ENCODE measurements around the gene MRPS25. TPM values are rescaled to one million over a fixed set of nuclear protein-coding genes. Genes with fewer than 3 reads are reported as not detected.

Gene MRPS25
- total and polyA plus RNA-seq, 2 donors (not counting 3 experiments of a cell fraction or from before 2014, with no cell fraction given) = 32.5 to 68.7 TPM

GRCh38 chr3:15081960-15082664 is 17.0 kb upstream of the MRPS25 start:
- Histone ChIP-seq H3K4me1 (ENCODE audit: control insufficient read depth, extremely low read depth, insufficient read depth, low read length) (no peaks in the 10 kb centered on the region), H3K27ac (ENCODE audit: insufficient read depth, low read depth, low read length) (no peak overlapping the region), H3K4me3 (replicated peaks in 1 of 3; ENCODE audit: insufficient read depth in 1 of 3, low read depth in 1 of 3, low read length in 3 of 3) (no peak overlapping the region), H4K20me1 (replicated peaks; ENCODE audit: control insufficient read depth, extremely low read depth, insufficient read depth, low read length) (no peaks in the 10 kb centered on the region), H3K9me1 (replicated peaks; ENCODE audit: control insufficient read depth, extremely low read depth, insufficient read depth, low read length) (no peaks in the 10 kb centered on the region), H2AFZ (ENCODE audit: low read depth, low read length) (no peak overlapping the region), H3K27me3 (ENCODE audit: control insufficient read depth in 2 of 2, insufficient read depth in 2 of 2, low read length in 2 of 2) (no peaks in the 10 kb centered on the region), H3K9ac (replicated peaks; ENCODE audit: extremely low read depth, insufficient read depth, low read length) (no peak overlapping the region), H3K9me3 (replicated peaks; ENCODE audit: control insufficient read depth, insufficient read depth, low read length) (no peaks in the 10 kb centered on the region), H3K4me2 (ENCODE audit: insufficient read depth, low read length) (no peak overlapping the region), H3K36me3 (ENCODE audit: control insufficient read depth in 2 of 2, extremely low read depth in 1 of 2, insufficient read depth in 2 of 2, low read length in 2 of 2) (peaks cover 21 to 42% of the 10 kb centered on the region in 2 experiments), H3K79me2 (ENCODE audit: control insufficient read depth, insufficient read depth, low read length) (no peaks in the 10 kb centered on the region)
- intact Hi-C loops (cut with micrococcal nuclease) = no loop called here
- FAIRE-seq (no peak), DNase-seq (ENCODE audit: low read depth, low spot score) (no peak)
- ChIA-PET POLR2A (no interaction called here), CTCF (interaction anchor here (1.2 kb wide), 1 partner anchor 8 kb away, joined by 3 read pairs; no protein-coding TSS in a partner anchor)
- dilution Hi-C loops (cut with MboI; ENCODE audit: extremely low pct_ligation_motif_present, low sequenced_read_pairs) = no loop called here
- no TSS peak for BruUV-seq (replicated peaks)
- TF ChIP-seq FOS (IDR thresholded peaks at IDR 0.05; ENCODE audit: borderline replicate concordance, insufficient read depth, low read length) (no peak), MAX (IDR thresholded peaks at IDR 0.05; ENCODE audit: insufficient read depth, insufficient read length) (no peak)
- TF ChIP-seq, protein P1, sequence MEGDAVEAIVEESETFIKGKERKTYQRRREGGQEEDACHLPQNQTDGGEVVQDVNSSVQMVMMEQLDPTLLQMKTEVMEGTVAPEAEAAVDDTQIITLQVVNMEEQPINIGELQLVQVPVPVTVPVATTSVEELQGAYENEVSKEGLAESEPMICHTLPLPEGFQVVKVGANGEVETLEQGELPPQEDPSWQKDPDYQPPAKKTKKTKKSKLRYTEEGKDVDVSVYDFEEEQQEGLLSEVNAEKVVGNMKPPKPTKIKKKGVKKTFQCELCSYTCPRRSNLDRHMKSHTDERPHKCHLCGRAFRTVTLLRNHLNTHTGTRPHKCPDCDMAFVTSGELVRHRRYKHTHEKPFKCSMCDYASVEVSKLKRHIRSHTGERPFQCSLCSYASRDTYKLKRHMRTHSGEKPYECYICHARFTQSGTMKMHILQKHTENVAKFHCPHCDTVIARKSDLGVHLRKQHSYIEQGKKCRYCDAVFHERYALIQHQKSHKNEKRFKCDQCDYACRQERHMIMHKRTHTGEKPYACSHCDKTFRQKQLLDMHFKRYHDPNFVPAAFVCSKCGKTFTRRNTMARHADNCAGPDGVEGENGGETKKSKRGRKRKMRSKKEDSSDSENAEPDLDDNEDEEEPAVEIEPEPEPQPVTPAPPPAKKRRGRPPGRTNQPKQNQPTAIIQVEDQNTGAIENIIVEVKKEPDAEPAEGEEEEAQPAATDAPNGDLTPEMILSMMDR (IDR thresholded peaks at IDR 0.05; ENCODE audit: extremely low read depth in 1 of 2, insufficient read depth in 1 of 2, low read depth in 1 of 2, low read length in 2 of 2) = no peak

DNA sequence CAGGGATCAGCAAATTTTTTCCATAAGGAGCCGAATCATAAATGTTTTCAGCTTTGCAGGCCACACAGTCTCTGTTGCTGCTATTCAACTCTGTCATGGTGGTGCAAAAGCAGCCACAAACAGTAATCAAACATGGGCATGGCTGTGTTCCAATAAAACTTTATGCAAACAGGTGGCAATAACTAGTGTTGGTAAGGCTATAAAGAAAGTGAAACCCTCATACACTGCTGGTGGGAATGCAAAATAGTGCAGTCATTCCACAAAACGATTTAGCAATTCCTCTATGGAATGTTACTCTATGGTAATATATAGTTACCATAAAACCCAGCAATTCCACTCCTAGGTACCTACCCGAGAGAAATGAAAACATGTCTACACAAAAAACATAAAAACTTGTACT is 14.0 kb upstream of the MRPS25 start:
- no peaks in the 10 kb centered on the region for H3K27me3 ChIP-seq (ENCODE audit: control insufficient read depth in 2 of 2, insufficient read depth in 2 of 2, low read length in 2 of 2)
- no peak overlapping the region for H3K4me3 ChIP-seq (replicated peaks in 1 of 3; ENCODE audit: insufficient read depth in 1 of 3, low read depth in 1 of 3, low read length in 3 of 3)
- no peaks in the 10 kb centered on the region for H3K9me3 ChIP-seq (replicated peaks; ENCODE audit: control insufficient read depth, insufficient read depth, low read length)
- no peaks in the 10 kb centered on the region for H3K9me1 ChIP-seq (replicated peaks; ENCODE audit: control insufficient read depth, extremely low read depth, insufficient read depth, low read length)
- H2AFZ ChIP-seq (ENCODE audit: low read depth, low read length) = no peak overlapping the region
- H3K9ac ChIP-seq (replicated peaks; ENCODE audit: extremely low read depth, insufficient read depth, low read length) = no peak overlapping the region
- no peak overlapping the region for H3K4me2 ChIP-seq (ENCODE audit: insufficient read depth, low read length)
- H3K4me1 ChIP-seq (ENCODE audit: control insufficient read depth, extremely low read depth, insufficient read depth, low read length) = no peaks in the 10 kb centered on the region
- intact Hi-C loops (cut with micrococcal nuclease) = no loop called here
- BruUV-seq (replicated peaks) = no TSS peak
- FAIRE-seq (no peak), DNase-seq (ENCODE audit: low read depth, low spot score) (no peak)
- ChIA-PET CTCF (no interaction called here), POLR2A (no interaction called here)
- H3K36me3 ChIP-seq (ENCODE audit: control insufficient read depth in 2 of 2, extremely low read depth in 1 of 2, insufficient read depth in 2 of 2, low read length in 2 of 2) = peaks cover 29 to 50% of the 10 kb centered on the region in 2 experiments
- no peaks in the 10 kb centered on the region for H3K79me2 ChIP-seq (ENCODE audit: control insufficient read depth, insufficient read depth, low read length)
- TF ChIP-seq EZH2 (IDR thresholded peaks at IDR 0.05; ENCODE audit: borderline replicate concordance, low read depth, low read length, severe bottlenecking) (no peak), GATA2 (IDR thresholded peaks at IDR 0.05; ENCODE audit: insufficient read depth, insufficient read length, low read depth, low read length) (no peak), MAX (IDR thresholded peaks at IDR 0.05; ENCODE audit: insufficient read depth, insufficient read length) (no peak), POLR2AphosphoS5 (IDR thresholded peaks at IDR 0.05; ENCODE audit: insufficient read depth, low read depth, low read length) (no peak), FOS (IDR thresholded peaks at IDR 0.05; ENCODE audit: borderline replicate concordance, insufficient read depth, low read length) (no peak), POLR2A (IDR thresholded peaks at IDR 0.05; ENCODE audit: low read depth, low read length) (no peak), JUN (IDR thresholded peaks at IDR 0.05; ENCODE audit: borderline replicate concordance, insufficient read depth, insufficient read length, low read depth) (no peak), MYC (IDR thresholded peaks at IDR 0.05; ENCODE audit: low read depth, low read length) (no peak)
- TF ChIP-seq, protein P1 (IDR thresholded peaks at IDR 0.05; ENCODE audit: extremely low read depth in 1 of 2, insufficient read depth in 1 of 2, low read depth in 1 of 2, low read length in 2 of 2) = no peak
- dilution Hi-C loops (cut with MboI; ENCODE audit: extremely low pct_ligation_motif_present, low sequenced_read_pairs) = no loop called here
- no peak overlapping the region for H3K27ac ChIP-seq (ENCODE audit: insufficient read depth, low read depth, low read length)
- H4K20me1 ChIP-seq (replicated peaks; ENCODE audit: control insufficient read depth, extremely low read depth, insufficient read depth, low read length) = no peaks in the 10 kb centered on the region

All from endothelial cell of umbilical vein (primary cell).